Skin of body (tissue), 2 donors: ENCODE data around the gene EPHB1. TPM values are rescaled to one million over a fixed set of nuclear protein-coding genes. Genes with fewer than 3 reads are reported as not detected.

Source experiments
- DNase-seq: peaks from one replicate; lab custom pipeline; 2025; lab: John Stamatoyannopoulos, UW
- total RNA-seq: library from RNA; depleted of rRNA; stranded (reverse); fragments of >200 nt; gene quantifications from one replicate; pipeline ENCODE4 v1.2.3, GENCODE V29; 2014

Gene EPHB1
- total RNA-seq, 1 donor from 2014 or later, result 5.0 TPM

DNA sequence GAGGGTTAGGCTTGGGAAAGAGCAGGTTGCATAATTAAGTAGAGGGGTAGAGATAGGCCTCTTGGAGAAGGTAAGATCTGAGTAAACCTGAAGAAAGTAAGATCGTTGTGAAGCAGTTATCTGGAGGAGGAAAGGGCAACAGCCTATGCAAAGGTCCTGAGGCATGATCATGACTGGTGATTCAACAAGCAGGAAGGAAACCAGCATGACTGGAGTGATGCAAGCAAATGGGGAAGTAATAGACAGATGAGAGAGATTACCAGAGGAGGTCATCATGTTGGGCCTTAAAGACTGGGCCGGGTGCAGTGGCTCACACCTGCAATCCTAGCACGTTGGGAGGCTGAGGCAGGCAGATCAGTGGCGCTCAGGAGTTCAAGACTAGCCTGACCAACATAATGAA is 360.2 kb downstream of the EPHB1 start:
- DNase-seq, result no peak

DNA sequence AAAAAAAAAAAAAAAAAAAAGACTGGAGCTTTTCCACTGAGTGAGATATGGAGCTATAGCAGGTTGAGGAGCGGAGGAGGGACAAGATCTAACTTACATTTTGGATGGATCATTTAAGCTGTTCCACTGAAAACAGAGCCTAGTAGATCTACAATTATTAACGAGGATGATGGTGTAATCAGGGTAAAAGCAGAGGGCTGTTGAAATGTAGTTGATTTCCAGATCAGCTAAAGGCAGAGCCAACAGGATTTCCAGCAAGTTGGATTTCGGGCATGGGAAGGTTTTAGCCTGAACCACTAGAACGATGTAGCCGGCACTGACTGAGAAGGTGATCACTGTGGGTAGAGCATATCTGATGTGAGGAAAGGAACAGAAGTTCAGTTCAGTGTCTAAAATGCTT is 360.7 kb downstream of the EPHB1 start:
- no peak for DNase-seq

DNA sequence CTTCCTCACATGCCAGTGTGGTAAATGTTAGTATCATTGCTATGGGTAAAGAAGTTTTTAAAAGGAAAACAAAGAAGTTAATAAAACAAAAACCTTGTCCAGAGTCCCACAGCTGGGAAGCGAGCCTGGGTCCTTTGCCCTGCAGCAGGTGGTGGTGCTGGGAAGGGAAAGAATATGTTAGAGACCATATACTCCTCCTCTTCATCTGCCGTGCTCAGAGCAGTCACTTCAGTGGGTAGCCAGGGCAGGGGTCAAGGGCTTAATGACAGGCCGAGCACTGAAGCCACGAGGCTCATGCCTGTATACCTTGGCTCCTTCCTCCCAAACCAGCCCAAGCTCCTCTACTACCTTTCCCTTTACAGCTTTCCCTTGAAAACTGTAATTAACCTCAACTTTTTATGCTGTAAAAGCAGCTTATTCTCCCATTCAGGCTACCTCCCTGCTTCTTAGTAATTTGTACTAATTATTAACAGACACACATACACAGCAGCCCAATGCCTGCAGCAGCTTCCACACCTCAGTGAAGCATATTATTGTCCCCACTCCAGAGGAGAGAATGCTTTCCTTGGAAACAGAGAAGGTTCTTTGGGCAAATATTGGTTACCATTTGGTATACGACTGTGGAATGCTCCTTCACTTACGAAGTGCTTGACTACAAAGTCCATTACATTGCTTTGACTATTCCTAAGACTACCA is 362.1 kb downstream of the EPHB1 start:
- no peak for DNase-seq

DNA sequence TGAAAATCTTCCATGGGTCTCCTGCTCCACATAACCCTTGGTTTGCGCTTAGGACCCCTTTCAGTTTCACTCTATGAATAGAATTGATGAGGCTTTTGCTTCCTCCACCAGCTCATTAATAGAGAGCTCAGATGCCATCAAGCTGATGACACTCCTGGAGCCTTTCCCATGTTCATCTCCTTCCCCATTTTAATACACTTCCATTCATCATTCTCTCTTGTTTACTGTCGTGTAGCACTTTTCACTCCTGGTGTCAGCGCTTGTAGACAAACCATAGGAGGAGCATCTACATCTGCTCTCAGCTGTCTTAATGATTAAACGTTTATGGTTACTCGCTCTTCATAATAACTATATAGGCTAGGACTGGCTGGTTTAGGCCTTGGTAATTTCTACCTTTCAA is 363.5 kb downstream of the EPHB1 start:
- no peak for DNase-seq

DNA sequence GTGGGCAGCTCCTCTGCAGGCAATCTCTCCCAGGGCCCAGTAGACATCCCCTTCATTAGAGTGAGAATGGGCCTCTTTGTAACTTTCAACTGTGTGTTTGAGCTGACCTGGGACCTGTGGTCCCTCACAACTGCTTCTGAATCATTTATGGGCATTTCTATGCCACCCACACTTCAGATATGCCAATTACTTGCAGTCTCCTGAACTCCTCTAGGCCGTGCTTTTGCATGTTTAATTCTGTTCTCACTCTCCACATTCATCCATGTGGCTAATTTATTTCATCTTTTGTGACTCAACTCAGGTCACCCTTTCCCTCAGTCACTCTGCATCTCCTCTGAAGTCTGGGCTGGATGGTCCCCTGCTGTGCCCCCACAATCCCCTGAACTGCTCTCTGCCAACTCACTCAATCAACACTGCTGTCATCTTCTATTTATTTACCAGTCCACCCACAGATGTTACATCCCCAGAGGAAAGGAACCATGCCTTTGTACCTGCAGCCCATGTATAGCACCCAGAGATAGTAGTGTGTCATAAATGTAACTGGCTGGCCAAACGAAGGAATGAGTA is 364.7 kb downstream of the EPHB1 start:
- DNase-seq, result no peak

DNA sequence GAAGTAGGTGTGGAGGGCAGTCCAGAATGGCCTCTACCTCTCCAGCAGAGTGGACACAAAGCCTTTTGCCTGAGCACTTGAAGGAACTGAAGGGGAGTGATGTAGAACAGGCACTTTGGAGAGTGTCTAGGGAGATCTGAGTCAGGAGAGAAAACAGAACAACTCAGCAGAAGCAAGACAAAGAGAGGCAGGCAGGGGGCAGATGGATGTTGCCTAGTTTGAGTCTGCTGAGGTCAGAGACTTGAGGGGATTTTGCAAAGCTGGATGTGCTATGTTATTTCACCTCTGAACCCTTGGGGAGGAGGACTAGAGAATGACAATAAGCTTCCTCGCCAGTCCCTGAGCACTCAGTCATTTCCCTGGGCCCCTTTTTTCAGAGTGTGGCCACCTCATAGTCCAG is 366.4 kb downstream of the EPHB1 start:
- DNase-seq, result no peak

DNA sequence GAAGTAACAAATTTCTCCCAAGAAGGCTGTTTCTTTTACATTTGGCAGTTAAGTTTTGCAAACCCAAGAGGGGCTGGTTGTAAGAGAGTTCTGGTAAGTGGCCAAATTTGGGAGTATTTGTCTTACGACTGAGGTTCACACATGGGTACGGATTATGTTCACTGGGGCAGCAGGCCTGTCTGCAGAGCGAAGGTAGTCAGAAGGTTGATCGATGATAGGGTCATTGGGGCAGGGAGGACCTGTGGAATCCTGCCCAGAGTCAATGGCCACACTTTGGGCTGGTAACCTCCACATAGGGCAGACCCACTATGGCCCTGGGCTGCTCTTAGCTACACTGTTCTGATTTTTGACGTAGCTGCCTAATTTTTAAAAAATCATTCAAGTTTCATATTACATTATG is 368.6 kb downstream of the EPHB1 start:
- DNase-seq, result no peak

DNA sequence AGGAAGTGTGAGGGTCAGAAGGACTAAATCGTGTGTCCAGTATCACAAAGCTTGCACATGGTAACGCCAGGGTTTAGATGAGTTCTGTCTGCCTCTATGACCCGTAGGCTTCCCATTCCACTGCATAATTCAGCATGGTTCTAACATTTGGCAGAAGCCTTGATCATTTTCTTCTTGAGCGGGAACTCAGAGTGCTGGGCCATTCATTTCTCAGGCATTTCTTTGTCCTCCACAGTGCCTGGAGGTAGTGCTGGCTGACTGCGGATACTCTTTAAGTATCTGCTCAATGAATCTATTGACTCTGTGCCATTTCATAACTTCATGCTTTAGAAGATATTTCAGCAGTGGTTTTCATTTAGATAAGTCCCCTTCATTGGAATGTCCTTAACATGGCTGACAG is 370.2 kb downstream of the EPHB1 start:
- DNase-seq, result peak; percentile 16

DNA sequence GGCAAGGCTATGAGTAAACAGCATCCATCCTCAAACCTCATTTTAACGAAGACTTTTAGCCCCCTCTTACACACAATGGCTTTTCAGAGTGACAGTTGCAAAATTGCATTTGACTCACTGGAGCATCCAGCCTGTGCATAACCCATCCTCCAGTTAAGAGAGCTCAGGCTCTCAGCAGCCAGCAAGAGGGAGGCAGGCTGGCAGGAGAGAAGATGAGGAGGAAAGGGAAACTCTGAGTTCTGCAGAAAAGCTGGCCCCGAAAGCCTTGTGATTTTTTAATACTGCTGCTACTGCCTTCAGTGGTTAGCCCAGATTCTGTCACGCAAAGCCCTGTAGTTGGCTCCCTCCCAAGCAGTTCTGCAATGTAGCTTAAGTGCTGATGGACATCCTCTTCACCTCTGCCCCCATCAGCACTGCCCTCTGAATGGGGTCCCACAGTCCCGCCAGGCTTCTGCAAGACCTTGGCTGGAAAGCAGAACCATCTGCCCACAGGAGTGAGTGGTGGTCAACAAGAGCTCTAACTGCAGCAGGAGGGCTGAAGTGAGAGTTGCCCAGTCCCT is 371.3 kb downstream of the EPHB1 start:
- DNase-seq, result no peak

DNA sequence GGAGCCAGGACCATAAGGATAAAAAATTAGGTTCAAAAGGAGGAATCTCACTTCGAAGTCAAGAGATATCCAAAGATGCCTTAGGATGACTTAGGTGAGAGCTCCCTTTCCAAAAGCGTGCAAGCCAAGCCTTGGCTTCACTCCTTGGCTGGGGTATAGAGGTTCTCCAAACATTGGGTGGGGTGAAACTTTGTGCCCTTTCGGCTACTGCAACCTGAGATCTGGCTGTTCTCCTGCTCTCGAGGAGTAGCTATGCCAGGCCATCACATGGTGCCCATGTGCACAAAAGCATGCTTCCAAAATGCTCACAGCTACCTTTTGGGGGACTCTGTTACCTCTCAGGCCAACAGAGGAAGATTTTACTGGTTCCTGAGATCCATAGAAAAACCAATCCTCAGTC is 373.8 kb downstream of the EPHB1 start:
- no peak for DNase-seq

DNA sequence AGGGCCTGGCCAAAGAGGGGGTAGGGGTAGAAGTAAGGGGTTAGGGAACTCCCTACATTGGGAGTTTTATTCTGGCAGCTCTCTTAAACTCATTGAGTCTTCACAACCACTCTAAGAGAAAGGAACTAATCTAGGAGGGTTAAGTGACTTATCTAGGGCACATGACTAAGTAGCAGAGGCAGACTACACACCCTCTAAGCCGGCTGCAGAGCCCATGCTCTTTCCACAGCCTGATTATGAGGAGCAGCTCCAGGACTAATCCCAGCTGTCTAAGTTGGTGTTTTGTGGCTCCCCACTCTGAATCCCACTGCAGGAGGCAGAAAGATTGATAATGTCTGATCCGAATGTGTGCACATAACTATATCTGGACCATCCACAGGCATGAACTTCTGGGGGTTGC is 374.6 kb downstream of the EPHB1 start:
- no peak for DNase-seq

DNA sequence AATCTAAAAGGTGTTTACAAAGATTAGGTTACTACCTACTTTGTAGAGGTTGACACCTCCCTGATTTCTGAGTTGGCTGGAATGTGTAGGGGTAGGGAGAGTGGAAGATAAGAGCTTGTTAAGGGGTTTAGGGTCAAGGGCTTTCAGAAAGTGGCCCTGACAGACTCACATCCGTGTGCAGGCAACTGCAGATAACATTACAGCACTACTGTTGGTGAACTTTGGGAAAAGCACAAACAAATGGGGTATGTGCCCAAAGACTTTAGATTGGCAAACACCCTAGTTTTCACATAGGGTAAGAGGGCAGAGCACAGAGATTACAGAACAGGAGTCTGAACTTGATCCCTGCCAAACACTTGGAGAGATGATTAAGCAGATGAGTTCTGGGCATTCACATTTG is 375.7 kb downstream of the EPHB1 start:
- no peak for DNase-seq

DNA sequence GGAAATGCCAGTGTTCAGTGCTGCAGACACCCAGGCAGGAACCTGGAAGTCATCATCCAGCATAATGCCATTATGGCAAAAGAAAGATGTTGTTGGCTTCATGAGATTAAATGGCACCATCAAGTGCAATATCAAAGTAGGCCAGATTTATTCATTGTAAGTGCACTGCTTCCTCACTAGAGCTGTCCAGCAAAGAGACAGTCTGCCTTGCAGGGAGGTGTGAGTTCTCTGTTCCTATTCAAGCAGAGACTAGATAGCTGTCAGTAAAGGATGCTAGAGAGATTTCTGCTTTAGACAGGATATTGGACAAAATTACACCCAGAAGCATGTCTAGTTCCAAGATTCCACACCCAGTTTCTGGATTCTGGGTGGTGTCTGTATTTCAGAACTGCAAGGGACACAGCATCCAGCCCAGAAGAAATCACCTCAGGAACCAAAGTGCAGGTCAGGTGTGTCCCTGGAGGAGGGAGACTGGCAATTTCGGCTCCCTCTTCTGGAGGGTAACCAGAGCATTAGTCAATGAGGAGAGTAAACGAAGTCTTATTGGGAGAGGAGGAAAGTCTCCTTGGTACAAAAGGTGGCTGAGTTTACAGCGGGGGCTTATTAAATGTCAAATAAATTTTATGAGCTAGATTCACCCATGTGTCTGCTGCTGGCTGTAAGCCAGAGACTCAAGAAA is 377.3 kb downstream of the EPHB1 start:
- no peak for DNase-seq

DNA sequence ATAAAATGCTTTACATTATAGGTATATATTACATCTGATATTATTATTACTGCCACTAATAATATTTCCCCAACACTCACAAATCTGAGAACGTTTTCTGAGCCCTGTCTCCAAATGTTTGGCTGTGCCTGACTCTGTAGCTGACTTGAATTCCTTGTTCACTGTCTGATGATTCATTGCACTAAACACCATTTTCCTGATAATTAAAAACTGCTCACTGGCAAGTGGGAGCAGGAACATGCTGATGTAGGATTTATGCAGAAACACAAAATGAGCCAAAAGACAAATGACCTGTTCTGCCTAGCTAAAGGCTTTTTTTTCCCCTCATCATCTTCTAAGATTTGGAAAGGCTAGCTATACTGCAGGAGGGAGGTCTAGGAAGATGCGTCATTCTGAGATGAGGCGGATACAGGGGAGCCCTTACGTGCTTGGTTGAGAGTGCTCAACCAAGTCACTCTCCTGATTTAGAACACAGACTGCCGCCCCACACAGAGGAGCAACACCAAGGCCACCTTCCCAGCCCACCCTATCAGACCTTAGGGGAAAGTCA is 380.7 kb downstream of the EPHB1 start:
- DNase-seq, result peak; percentile 15

DNA sequence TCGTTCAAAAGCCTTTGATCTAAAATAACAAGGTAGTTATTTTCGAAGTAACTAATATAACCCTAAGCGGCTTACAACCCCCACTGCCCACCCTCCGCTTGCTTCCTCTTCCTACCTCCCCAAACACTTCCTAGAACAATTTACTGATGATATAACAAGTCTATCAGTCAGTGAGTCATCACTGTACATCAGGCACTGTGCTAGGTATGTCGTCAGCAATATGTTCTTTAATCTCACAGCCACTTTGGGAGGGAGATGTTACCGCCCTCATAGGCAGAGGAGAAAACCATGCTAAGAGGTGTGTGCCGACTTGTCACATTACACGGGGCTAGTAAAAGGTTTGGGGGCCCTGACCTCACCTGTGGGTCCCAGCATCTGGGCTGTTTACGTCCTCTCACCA is 381.8 kb downstream of the EPHB1 start:
- no peak for DNase-seq

DNA sequence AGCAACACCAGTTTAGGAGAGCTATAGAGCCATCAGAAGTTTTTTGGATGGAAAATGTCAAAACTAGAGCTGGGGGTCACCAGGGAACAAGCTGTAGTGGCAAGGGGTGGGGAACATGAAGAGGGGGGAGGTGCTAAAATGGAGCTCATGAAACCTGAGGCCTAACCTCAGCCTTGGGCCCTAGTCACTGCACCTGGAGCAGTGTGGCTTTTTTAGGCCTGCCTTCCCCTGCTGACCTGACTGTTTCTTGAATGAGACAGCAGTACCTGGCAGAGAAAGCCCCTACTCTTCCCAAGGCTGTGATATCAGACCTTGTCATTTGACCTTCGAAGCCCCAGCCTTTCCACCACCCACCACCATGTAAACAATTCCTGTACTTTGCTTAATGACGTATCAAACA is 383.5 kb downstream of the EPHB1 start:
- no peak for DNase-seq

DNA sequence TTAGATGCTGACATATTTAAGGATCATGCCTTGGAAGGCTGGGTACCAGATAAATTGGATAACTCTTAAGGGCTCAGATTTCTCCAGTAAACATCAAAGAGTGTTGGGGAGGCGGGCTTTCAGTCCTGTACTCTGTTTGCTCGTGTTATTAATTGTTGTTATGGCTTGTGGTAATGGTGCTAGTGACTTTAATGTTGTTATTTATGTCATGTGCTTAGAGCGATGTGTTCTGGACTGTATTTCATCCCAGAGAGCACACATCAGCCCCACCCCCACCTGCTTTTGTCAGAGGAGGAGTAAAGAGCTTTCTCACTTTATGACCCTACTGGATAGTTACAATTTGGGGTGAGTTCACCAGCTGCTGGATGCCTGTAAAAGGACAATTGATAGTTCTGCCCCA is 386.3 kb downstream of the EPHB1 start:
- no peak for DNase-seq

DNA sequence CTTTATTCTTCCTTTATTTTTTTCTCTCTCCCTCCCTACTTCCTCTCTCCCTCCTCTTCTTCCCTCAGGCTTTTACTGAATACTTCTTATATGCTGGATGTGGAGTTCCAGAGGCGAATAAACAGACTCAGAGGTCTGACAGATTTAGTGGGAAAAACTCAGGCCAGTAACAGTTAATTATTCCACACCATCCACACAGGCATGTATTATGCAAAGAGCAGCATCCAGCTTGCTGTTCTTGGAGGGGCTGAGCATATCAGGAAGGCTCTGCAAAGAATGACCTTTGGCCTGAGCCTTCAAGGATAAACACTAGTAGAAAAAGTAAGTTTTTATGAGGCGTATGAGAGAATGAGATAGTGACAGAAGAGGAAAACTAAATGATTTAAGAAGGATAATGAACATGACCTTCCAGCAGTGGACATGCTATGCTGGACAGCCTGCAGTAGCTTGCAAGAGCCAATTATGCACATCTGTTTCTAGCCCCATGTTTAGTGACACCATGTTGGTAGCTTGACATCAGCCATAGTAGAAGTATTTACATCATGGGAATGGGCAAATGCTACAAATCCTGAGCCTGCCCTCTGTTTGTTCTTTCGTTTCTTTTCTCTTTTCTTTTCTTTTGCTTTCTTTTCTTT is 387.4 kb downstream of the EPHB1 start:
- no peak for DNase-seq

DNA sequence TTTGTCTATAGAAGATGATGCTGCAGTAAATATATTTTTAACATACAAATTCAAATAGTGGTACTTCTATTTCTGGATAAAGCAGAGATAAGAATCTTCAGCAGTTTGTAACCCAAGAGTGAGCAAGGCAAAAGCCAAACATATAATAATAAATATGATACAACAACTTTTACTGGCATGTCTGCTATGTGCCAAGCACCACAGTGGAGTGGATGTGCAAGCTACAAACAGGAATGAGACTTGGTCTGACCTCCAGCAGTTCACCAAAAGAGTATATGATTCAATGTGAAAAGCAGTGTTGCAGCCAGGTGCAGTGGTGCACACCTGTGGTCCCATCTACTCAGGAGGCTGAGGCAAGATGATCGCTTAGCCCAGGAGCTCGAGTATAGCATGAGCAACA is 395.6 kb downstream of the EPHB1 start:
- DNase-seq, result no peak

DNA sequence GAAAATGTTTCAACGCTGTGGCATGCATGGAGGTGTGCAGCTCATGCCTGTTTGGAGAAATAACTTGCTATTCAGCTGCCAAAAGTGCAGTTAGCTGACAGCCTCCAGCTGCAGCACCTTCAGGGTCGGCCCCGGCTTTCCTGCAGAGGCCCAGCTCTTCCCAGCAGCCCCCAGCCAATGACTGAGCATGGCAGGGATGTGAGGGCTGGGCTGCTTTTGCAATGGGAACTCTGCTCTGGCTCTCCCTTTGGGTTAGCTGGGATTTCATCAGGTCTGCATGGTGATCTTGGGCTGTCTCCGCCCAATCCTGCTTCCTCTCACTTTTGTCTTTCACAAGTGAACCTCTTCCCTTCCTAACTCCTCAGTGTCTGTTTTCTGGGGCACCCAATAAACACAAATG is 396.6 kb downstream of the EPHB1 start:
- DNase-seq, result no peak

DNA sequence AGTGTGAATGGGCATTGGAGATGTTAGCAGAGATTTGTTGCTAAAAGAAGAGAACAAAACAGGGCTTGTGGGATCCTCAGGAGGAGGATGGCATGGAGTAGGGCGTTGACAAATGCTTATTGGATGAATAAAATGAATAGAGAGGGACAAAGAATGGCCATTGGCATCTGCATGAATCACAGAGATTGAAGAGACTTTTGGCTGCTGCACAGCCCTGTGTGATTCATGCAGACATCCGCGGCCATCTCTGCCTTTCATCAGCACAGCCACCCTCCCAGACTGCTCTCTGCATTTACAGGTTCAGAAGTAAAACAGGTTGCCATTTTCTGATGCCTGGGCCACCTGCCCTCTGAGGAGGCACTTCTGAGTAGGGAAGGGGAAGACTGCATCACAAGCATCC is 397.9 kb downstream of the EPHB1 start:
- DNase-seq, result no peak

DNA sequence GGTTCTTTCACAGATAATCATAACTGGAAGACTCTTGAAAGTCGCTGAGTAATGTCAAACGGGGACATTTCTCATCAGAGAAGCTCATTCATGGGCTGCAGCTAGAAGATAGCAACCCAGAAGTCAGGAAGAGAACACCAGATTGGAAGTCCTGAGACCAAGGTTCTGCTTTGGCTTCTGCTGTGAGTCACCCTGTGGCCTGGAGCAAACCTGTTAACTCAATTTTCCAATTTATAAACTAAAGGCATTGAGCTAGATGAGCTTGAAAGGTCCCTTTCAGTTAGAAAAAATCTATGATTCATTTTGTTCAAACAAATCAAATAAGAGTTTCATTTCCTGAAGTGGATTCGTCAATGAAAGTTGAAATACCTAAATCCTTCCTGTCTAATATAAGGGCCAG is 402.2 kb downstream of the EPHB1 start:
- no peak for DNase-seq
